HL-60 (cell line): ENCODE results near the gene ARMC7.

Source experiments
- POLR2AphosphoS5 ChIP-seq: IDR thresholded peaks from 2 replicates; pipeline ENCODE4 v1.6.1; 2012; ENCODE audit warnings: low read depth
- SPI1 ChIP-seq: IDR thresholded peaks from 2 replicates; pipeline ENCODE4 v1.6.1; 2012; ENCODE audit warnings: low read depth, mild to moderate bottlenecking, borderline replicate concordance
- TF ChIP-seq, protein P1 (sequence below): IDR thresholded peaks from one replicate; pipeline ENCODE4 v1.5.1; 2011; ENCODE audit warnings: low read length, control low read depth, inconsistent platforms; ENCODE audit not compliant: insufficient read depth
- TF ChIP-seq, protein P2 (sequence below): IDR thresholded peaks from 2 replicates; pipeline ENCODE4 v1.6.1; 2012; ENCODE audit warnings: low read depth; ENCODE audit not compliant: insufficient replicate concordance

DNA sequence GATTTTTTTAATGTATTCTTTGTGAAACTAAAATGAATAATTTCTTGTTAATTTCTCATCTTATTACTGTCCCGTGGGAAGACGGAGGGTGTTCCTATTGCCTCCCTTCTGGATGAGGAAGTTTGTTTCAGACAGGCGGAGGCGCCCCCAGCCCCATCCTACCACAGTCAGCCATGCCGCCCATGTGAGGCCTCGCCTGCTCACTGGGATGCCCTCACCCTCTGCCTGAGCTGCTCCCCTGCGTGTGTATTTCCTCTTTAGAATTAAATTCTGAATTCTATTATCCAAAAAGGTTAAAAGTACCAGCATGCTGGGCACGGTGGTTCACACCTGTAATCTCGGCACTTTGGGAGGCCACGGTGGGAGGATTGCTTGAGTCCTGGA, 48.7 kb upstream of the ARMC7 start:
- TF ChIP-seq, protein P1, sequence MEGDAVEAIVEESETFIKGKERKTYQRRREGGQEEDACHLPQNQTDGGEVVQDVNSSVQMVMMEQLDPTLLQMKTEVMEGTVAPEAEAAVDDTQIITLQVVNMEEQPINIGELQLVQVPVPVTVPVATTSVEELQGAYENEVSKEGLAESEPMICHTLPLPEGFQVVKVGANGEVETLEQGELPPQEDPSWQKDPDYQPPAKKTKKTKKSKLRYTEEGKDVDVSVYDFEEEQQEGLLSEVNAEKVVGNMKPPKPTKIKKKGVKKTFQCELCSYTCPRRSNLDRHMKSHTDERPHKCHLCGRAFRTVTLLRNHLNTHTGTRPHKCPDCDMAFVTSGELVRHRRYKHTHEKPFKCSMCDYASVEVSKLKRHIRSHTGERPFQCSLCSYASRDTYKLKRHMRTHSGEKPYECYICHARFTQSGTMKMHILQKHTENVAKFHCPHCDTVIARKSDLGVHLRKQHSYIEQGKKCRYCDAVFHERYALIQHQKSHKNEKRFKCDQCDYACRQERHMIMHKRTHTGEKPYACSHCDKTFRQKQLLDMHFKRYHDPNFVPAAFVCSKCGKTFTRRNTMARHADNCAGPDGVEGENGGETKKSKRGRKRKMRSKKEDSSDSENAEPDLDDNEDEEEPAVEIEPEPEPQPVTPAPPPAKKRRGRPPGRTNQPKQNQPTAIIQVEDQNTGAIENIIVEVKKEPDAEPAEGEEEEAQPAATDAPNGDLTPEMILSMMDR, result no peak
- no peak for TF ChIP-seq SPI1
- TF ChIP-seq, protein P2, sequence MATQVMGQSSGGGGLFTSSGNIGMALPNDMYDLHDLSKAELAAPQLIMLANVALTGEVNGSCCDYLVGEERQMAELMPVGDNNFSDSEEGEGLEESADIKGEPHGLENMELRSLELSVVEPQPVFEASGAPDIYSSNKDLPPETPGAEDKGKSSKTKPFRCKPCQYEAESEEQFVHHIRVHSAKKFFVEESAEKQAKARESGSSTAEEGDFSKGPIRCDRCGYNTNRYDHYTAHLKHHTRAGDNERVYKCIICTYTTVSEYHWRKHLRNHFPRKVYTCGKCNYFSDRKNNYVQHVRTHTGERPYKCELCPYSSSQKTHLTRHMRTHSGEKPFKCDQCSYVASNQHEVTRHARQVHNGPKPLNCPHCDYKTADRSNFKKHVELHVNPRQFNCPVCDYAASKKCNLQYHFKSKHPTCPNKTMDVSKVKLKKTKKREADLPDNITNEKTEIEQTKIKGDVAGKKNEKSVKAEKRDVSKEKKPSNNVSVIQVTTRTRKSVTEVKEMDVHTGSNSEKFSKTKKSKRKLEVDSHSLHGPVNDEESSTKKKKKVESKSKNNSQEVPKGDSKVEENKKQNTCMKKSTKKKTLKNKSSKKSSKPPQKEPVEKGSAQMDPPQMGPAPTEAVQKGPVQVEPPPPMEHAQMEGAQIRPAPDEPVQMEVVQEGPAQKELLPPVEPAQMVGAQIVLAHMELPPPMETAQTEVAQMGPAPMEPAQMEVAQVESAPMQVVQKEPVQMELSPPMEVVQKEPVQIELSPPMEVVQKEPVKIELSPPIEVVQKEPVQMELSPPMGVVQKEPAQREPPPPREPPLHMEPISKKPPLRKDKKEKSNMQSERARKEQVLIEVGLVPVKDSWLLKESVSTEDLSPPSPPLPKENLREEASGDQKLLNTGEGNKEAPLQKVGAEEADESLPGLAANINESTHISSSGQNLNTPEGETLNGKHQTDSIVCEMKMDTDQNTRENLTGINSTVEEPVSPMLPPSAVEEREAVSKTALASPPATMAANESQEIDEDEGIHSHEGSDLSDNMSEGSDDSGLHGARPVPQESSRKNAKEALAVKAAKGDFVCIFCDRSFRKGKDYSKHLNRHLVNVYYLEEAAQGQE, result no peak
- TF ChIP-seq POLR2AphosphoS5, result no peak
